Naive thymus-derived CD4-positive, alpha-beta T cell (primary cell): Measurements from ENCODE around the gene FOXQ1. TPM values are rescaled to one million over a fixed set of nuclear protein-coding genes. Genes with fewer than 3 reads are reported as not detected.

ENCODE experiments used
- ATAC-seq: fragments of 150-1000 bp; cut with Tn5 transposase; 2 replicates; pipeline ENCODE4 v1.10.0; 2021; ENCODE audit warnings: mild to moderate bottlenecking, moderate library complexity
- CTCF ChIA-PET: fragments of 350-600 bp; sonication (Branson Sonifier 250); formaldehyde crosslinking; loops from one replicate; lab custom pipeline; 2021; ENCODE audit warnings: antibody characterized with exemption; lab: Charles Lee
- POLR2A ChIA-PET: fragments of 350-600 bp; sonication (Branson Sonifier 250); formaldehyde crosslinking; loops from one replicate; lab custom pipeline; 2021; ENCODE audit warnings: antibody characterized with exemption, inconsistent platforms; lab: Charles Lee
- DNase-seq, 9 donors: peaks; one replicate each; pipeline versions ENCODE4 v3.0.0 to v3.0.0-alpha.2; 2020 to 2022; ENCODE audit warnings: mixed read lengths in 1 of 9
- H3K27ac ChIP-seq: one replicate; pipeline ENCODE4 v1.7.0; 2013; ENCODE audit warnings: mild to moderate bottlenecking, low read depth, low read length, moderate library complexity
- H3K27me3 ChIP-seq, 2 donors: one replicate each; pipeline ENCODE4 v1.7.0; 2013; ENCODE audit warnings: low read length in 2 of 2, mild to moderate bottlenecking in 2 of 2, moderate library complexity in 2 of 2; ENCODE audit not compliant: control insufficient read depth in 2 of 2, insufficient read depth in 2 of 2
- H3K36me3 ChIP-seq, 3 experiments: 1 replicate in 2 of 3; 2 replicates in 1 of 3; pipeline ENCODE4 v1.7.0; 2013; ENCODE audit warnings: low read length in 3 of 3, mild to moderate bottlenecking in 3 of 3, moderate library complexity in 1 of 3; ENCODE audit not compliant: insufficient read depth in 3 of 3, control insufficient read depth in 2 of 3
- H3K4me1 ChIP-seq, 2 donors: one replicate each; pipeline ENCODE4 v1.7.0; 2013; ENCODE audit warnings: low read length in 2 of 2, mild to moderate bottlenecking in 2 of 2, moderate library complexity in 1 of 2; ENCODE audit not compliant: control insufficient read depth in 2 of 2, insufficient read depth in 2 of 2
- H3K4me3 ChIP-seq: 2 replicates; pipeline ENCODE4 v1.7.0; 2013; ENCODE audit warnings: mild to moderate bottlenecking, low read length
- H3K9me3 ChIP-seq, 3 experiments: 1 replicate in 2 of 3; 2 replicates in 1 of 3; pipeline ENCODE4 v1.7.0; 2013; ENCODE audit warnings: low read length in 3 of 3; ENCODE audit not compliant: control insufficient read depth in 2 of 3
- H3K27ac Mint-ChIP-seq, 9 donors: one replicate each; pipeline ENCODE4 v1.8.0; 2020 to 2022; ENCODE audit warnings: mixed read lengths in 9 of 9, mild to moderate bottlenecking in 8 of 9, moderate library complexity in 5 of 9, inconsistent platforms in 2 of 9
- H3K27me3 Mint-ChIP-seq, 5 donors: one replicate each; pipeline ENCODE4 v1.8.0; 2021 to 2022; ENCODE audit warnings: mixed read lengths in 5 of 5, mild to moderate bottlenecking in 1 of 5
- H3K36me3 Mint-ChIP-seq, 5 donors: one replicate each; pipeline ENCODE4 v1.8.0; 2020 to 2022; ENCODE audit warnings: mixed read lengths in 5 of 5, mild to moderate bottlenecking in 3 of 5, inconsistent platforms in 1 of 5
- H3K4me1 Mint-ChIP-seq, 7 donors: one replicate each; pipeline ENCODE4 v1.8.0; 2020 to 2022; ENCODE audit warnings: mixed read lengths in 7 of 7, mild to moderate bottlenecking in 3 of 7, inconsistent platforms in 1 of 7
- H3K4me3 Mint-ChIP-seq, 10 donors: one replicate each; pipeline ENCODE4 v1.8.0; 2020 to 2022; ENCODE audit warnings: mild to moderate bottlenecking in 10 of 10, mixed read lengths in 10 of 10, moderate library complexity in 6 of 10, inconsistent platforms in 2 of 10
- H3K9me3 Mint-ChIP-seq, 11 donors: one replicate each; pipeline ENCODE4 v1.8.0; 2020 to 2022; ENCODE audit warnings: mixed read lengths in 11 of 11, mild to moderate bottlenecking in 4 of 11, inconsistent platforms in 1 of 11, moderate library complexity in 1 of 11
- intact Hi-C, 2 donors: fragments of 100-400 bp; cut with micrococcal nuclease; formaldehyde crosslinking; loops; one replicate each; pipeline ENCODE4 v1.15.1; 2023
- polyA plus RNA-seq, 2 donors: library from polyadenylated mRNA; unstranded; fragments of 300-500 nt; fragmentation: Illumina TruSeq; gene quantifications; one replicate each; pipeline ENCODE4 v1.2.3, GENCODE V29; 2021
- total RNA-seq, 6 experiments: library from RNA in 5 of 6; stranded (reverse) in 5 of 6; gene quantifications; 1 replicate in 5 of 6; 2 replicates in 1 of 6; pipeline ENCODE4 v1.2.3 and lab custom pipeline; 2021 to 2026

Gene FOXQ1
- total and polyA plus RNA-seq, 7 experiments from 2014 or later = not detected

DNA sequence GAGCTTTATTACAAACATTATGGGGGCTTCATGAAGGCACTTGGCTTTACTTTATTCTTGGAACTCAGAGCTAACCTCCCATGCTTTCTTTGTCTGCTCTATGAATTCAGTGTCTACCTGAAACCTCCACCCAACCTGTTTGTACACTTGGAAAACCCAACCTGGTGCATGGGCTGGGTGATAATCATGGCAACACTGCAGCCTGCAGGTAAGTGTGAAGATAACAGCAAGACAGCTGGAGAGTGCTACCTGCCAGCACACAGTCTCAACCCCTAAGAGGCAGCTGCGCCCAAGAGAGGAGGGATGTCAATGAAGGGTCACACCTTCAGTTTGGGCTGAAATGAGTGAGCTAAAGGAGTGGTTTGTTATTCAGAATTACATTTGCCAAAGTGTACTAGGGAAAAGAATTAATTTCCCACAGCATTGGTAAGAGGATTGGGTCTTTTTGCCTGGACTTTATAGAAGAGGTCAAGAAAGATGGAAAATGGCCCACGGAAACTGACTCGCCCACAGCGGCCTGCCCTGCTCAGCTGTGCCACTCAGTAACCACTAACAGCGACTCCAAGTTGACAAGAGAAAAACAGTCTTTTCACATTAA, 24.4 kb downstream of the FOXQ1 start:
- H3K4me3 ChIP-seq = no peak overlapping the region
- ATAC-seq = no peak
- no peaks in the 10 kb centered on the region for H3K9me3 ChIP-seq
- ChIA-PET CTCF (no interaction called here), POLR2A (no interaction called here)
- no peaks in the 10 kb centered on the region for H3K36me3 ChIP-seq
- peaks cover 27 to 50% (median 37%) of the 10 kb centered on the region in 5 donors for H3K27me3 Mint-ChIP-seq
- intact Hi-C loops = no loop called here
- no peaks in the 10 kb centered on the region for H3K36me3 Mint-ChIP-seq
- no peak overlapping the region for H3K27ac ChIP-seq
- H3K27me3 ChIP-seq = no peaks in the 10 kb centered on the region
- no peak overlapping the region for H3K4me3 Mint-ChIP-seq
- no peaks in the 10 kb centered on the region for H3K4me1 ChIP-seq
- peaks cover 0 to 8% (median 0%) of the 10 kb centered on the region in 11 donors for H3K9me3 Mint-ChIP-seq
- H3K4me1 Mint-ChIP-seq = peaks cover 0 to 3% (median 0%) of the 10 kb centered on the region in 7 donors
- H3K27ac Mint-ChIP-seq = no peak overlapping the region
- DNase-seq = no peak

DNA sequence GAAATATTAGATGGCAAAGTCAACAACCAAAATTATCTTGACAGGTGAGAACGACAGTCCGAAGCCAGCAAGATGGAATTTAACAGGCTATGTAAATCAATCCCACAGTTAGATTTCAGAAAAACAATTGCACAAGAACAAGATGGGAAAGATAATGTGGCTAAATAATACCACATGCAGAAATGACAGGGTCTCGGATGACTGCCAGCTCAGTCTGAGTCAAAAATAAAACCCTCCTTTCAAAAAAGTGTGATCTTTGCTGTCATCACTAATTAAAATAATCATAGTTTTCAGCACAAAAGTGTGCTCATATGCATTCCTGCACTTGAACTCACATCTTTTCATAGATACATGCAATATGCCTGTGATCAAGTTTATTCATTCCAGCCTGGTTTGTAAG, 25.9 kb downstream of the FOXQ1 start:
- peaks cover 0 to 6% (median 0%) of the 10 kb centered on the region in 11 donors for H3K9me3 Mint-ChIP-seq
- ChIA-PET POLR2A (no interaction called here), CTCF (no interaction called here)
- Histone ChIP-seq H3K27ac (no peak overlapping the region), H3K9me3 (no peaks in the 10 kb centered on the region), H3K4me3 (no peak overlapping the region), H3K36me3 (no peaks in the 10 kb centered on the region), H3K4me1 (no peaks in the 10 kb centered on the region), H3K27me3 (peaks cover 0 to 2% of the 10 kb centered on the region in 2 donors)
- no peak for ATAC-seq
- no peak for DNase-seq
- no peak overlapping the region for H3K4me3 Mint-ChIP-seq
- no peaks in the 10 kb centered on the region for H3K36me3 Mint-ChIP-seq
- H3K27ac Mint-ChIP-seq = no peak overlapping the region
- intact Hi-C loops = no loop called here
- H3K27me3 Mint-ChIP-seq = peaks cover 32 to 48% (median 39%) of the 10 kb centered on the region in 5 donors
- peaks cover 0 to 3% (median 0%) of the 10 kb centered on the region in 7 donors for H3K4me1 Mint-ChIP-seq

DNA sequence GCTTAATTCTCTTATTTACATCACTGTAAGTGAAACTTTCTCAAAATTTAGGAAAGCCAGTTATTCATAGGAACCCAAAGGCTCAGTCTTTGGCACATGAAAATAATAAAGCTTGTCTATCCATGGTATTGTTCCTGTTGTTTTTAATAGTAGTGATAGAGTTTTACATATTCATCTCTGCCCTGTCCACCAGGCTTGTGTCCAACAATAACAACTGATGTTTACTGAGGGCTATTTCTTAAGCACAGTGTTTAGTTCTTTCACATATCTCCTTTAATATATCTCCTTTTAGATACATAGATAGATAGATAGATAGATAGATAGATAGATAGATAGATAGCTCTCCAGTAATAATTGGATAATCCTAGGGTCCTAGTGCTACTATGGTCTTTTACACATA, 34.2 kb downstream of the FOXQ1 start:
- Mint-ChIP-seq H3K4me3 (no peak overlapping the region), H3K36me3 (peaks cover 0 to 20% (median 0%) of the 10 kb centered on the region in 5 donors), H3K9me3 (peaks cover 1 to 56% (median 19%) of the 10 kb centered on the region in 11 donors), H3K4me1 (no peaks in the 10 kb centered on the region), H3K27me3 (peaks cover 22 to 69% (median 58%) of the 10 kb centered on the region in 5 donors), H3K27ac (no peak overlapping the region)
- Histone ChIP-seq H3K27ac (no peak overlapping the region), H3K9me3 (peaks cover 0 to 10% (median 0%) of the 10 kb centered on the region in 3 experiments), H3K4me1 (no peaks in the 10 kb centered on the region), H3K4me3 (no peak overlapping the region), H3K27me3 (peaks cover 0 to 6% of the 10 kb centered on the region in 2 donors), H3K36me3 (no peaks in the 10 kb centered on the region)
- DNase-seq = no peak
- no peak for ATAC-seq
- intact Hi-C loops = no loop called here
- ChIA-PET POLR2A (no interaction called here), CTCF (interaction anchor here (0.6 kb wide), 1 partner anchor 12 kb away, joined by 3 read pairs; no protein-coding TSS in a partner anchor)

DNA sequence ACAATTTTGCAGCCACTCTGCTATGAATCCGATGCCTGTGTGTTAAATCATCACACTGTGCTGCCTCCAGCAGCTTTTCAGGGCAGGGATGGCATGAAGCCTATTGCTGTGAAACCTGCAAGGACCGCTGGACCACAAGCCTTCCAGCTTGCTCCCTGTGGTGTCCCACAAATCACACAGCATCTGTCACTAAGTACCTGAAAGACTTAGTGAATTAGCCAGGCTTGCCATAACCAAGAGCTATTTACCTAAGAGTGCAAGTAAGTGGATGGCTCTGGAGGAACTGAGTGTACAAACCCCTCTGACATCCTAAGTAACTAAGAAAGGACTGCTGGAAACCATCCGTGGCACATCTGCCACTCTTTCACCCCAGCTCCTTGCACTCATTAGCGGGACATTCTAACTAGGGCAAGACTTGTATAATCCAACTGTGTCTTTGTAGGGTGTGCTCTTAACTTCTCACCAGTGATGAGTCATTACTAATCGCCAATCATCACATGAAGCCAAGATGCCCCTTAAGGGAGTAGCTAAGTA, 34.7 kb downstream of the FOXQ1 start:
- ChIA-PET CTCF (no interaction called here), POLR2A (no interaction called here)
- H3K27me3 ChIP-seq = peaks cover 0 to 6% of the 10 kb centered on the region in 2 donors

DNA sequence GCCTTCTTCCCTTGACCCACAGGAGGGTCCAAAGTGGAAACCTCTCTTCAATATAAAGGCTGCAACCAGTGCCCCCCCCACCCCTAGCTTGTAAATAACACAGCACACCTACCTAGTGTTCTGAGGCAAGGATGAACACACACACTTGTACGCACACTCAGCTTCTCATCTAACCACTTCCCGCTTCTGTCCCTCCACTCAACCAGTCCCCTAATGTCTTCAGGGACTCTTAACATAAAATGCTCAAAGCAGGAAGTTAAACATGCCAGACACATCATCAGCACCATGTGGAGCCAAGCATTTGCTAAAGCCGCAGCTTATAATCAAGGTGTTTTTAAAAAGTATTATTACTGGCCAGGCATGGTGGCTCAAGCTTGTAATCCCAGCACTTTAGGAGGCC, 35.3 kb downstream of the FOXQ1 start:
- Histone ChIP-seq H3K4me1 (no peaks in the 10 kb centered on the region), H3K9me3 (peaks cover 0 to 17% (median 0%) of the 10 kb centered on the region in 3 experiments), H3K27me3 (peaks cover 0 to 6% of the 10 kb centered on the region in 2 donors), H3K27ac (no peak overlapping the region), H3K36me3 (no peaks in the 10 kb centered on the region), H3K4me3 (no peak overlapping the region)
- POLR2A ChIA-PET = no interaction called here
- H3K4me1 Mint-ChIP-seq = no peaks in the 10 kb centered on the region
- DNase-seq (no peak), ATAC-seq (no peak)
- H3K36me3 Mint-ChIP-seq = peaks cover 0 to 20% (median 4%) of the 10 kb centered on the region in 5 donors
- no peak overlapping the region for H3K4me3 Mint-ChIP-seq
- CTCF ChIA-PET = no interaction called here
- peaks cover 14 to 69% (median 59%) of the 10 kb centered on the region in 5 donors for H3K27me3 Mint-ChIP-seq
- no peak overlapping the region for H3K27ac Mint-ChIP-seq
- intact Hi-C loops = no loop called here
- peaks cover 8 to 61% (median 28%) of the 10 kb centered on the region in 11 donors for H3K9me3 Mint-ChIP-seq

More for the DNA sequence above, 34.7 kb downstream of the FOXQ1 start:
- DNase-seq = no peak
- H3K27me3 Mint-ChIP-seq = peaks cover 17 to 69% (median 56%) of the 10 kb centered on the region in 5 donors
- ATAC-seq = no peak
- peaks cover 7 to 61% (median 23%) of the 10 kb centered on the region in 11 donors for H3K9me3 Mint-ChIP-seq
- H3K4me1 Mint-ChIP-seq = no peaks in the 10 kb centered on the region
- intact Hi-C loops = no loop called here
- H3K4me3 Mint-ChIP-seq = no peak overlapping the region
- Histone ChIP-seq H3K9me3 (peaks cover 0 to 15% (median 0%) of the 10 kb centered on the region in 3 experiments), H3K4me3 (no peak overlapping the region), H3K27ac (no peak overlapping the region), H3K4me1 (no peaks in the 10 kb centered on the region), H3K36me3 (no peaks in the 10 kb centered on the region)
- H3K27ac Mint-ChIP-seq = no peak overlapping the region
- H3K36me3 Mint-ChIP-seq = peaks cover 0 to 20% (median under 1%) of the 10 kb centered on the region in 5 donors

DNA sequence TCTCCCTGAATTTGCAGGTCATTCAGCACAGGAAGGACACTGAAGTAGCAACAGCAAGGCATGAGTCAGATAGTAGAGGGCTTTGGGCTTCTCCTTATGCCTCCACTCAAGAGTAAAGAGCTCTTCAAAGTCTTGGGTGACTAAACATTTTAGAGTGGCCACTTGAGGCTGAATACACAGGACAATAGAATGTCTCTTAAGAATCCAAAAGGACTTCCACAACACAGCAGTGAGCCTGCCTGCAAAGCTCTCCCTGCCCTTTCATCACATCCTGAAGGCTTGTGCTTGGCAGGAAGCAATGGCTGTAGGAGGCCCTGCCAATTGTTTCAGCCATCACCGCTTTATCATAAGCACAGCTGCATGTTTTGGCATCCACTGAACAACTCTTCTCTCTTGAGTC, 36.8 kb downstream of the FOXQ1 start:
- no peaks in the 10 kb centered on the region for H3K36me3 ChIP-seq
- intact Hi-C loops = no loop called here
- H3K27me3 Mint-ChIP-seq = peaks cover 17 to 74% (median 68%) of the 10 kb centered on the region in 5 donors

More for the DNA sequence above, 36.8 kb downstream of the FOXQ1 start:
- H3K36me3 Mint-ChIP-seq = peaks cover 0 to 15% (median 4%) of the 10 kb centered on the region in 5 donors
- Histone ChIP-seq H3K4me1 (no peaks in the 10 kb centered on the region), H3K4me3 (no peak overlapping the region), H3K9me3 (peaks cover 0 to 19% (median 0%) of the 10 kb centered on the region in 3 experiments), H3K27me3 (peaks cover 0 to 4% of the 10 kb centered on the region in 2 donors), H3K27ac (no peak overlapping the region)
- no peak for DNase-seq
- no peak overlapping the region for H3K4me3 Mint-ChIP-seq
- ChIA-PET POLR2A (no interaction called here), CTCF (no interaction called here)
- ATAC-seq = no peak
- H3K27ac Mint-ChIP-seq = no peak overlapping the region
- H3K9me3 Mint-ChIP-seq = peaks cover 8 to 68% (median 31%) of the 10 kb centered on the region in 11 donors
- H3K4me1 Mint-ChIP-seq = no peaks in the 10 kb centered on the region
